ENCODE results near the gene CTTNBP2. TPM values are rescaled to one million over a fixed set of nuclear protein-coding genes. Genes with fewer than 3 reads are reported as not detected.

Gene CTTNBP2
- total and polyA plus RNA-seq, 2 of the 13 experiments (the other 11 are each of a cell fraction or from before 2014, with no cell fraction given), result not detected

DNA sequence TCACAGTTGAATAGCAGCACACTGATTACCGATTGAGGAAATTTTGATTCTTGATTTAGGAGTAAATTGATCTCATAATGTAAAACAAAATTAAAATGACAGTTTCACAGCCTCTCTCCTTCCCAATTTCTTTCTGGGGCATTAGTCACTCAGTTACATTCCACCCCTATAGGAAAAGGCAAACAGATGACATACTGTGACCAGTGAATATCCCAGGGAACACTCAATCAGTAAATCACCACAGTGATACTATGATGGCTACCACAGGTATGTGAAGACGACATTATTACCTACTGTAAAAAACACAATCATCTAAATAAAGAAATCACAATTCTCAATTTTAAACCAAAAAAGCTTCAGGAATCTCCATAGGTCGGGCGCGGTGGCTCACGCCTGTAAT, 15.5 kb downstream of the CTTNBP2 start (continued):
- TF ChIP-seq ZNF569 (CRISPR knock-in tag; IDR thresholded peaks at IDR 0.05; ENCODE audit: borderline replicate concordance) (no peak), YEATS4 (CRISPR knock-in tag; IDR thresholded peaks at IDR 0.05; ENCODE audit: borderline replicate concordance) (no peak), NONO (IDR thresholded peaks at IDR 0.05) (no peak), NONO (CRISPR knock-in tag; conservative IDR thresholded peaks at IDR 0.05) (no peak), BHLHE40 (IDR thresholded peaks at IDR 0.05; ENCODE audit: low read length) (no peak), TBL1XR1 (IDR thresholded peaks at IDR 0.05; ENCODE audit: borderline replicate concordance, low read length, partially characterized antibody) (no peak), TAF1 (CRISPR knock-in tag; IDR thresholded peaks at IDR 0.05) (no peak)
- TF ChIP-seq, protein P1, sequence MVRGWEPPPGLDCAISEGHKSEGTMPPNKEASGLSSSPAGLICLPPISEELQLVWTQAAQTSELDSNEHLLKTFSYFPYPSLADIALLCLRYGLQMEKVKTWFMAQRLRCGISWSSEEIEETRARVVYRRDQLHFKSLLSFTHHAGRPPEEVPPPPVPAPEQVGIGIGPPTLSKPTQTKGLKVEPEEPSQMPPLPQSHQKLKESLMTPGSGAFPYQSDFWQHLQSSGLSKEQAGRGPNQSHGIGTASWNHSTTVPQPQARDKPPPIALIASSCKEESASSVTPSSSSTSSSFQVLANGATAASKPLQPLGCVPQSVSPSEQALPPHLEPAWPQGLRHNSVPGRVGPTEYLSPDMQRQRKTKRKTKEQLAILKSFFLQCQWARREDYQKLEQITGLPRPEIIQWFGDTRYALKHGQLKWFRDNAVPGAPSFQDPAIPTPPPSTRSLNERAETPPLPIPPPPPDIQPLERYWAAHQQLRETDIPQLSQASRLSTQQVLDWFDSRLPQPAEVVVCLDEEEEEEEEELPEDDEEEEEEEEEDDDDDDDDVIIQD (CRISPR knock-in tag; IDR thresholded peaks at IDR 0.05; ENCODE audit: low read depth), result no peak
- TF ChIP-seq, protein P2, sequence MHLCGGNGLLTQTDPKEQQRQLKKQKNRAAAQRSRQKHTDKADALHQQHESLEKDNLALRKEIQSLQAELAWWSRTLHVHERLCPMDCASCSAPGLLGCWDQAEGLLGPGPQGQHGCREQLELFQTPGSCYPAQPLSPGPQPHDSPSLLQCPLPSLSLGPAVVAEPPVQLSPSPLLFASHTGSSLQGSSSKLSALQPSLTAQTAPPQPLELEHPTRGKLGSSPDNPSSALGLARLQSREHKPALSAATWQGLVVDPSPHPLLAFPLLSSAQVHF (CRISPR knock-in tag; IDR thresholded peaks at IDR 0.05), result no peak
- TF ChIP-seq, protein P3, sequence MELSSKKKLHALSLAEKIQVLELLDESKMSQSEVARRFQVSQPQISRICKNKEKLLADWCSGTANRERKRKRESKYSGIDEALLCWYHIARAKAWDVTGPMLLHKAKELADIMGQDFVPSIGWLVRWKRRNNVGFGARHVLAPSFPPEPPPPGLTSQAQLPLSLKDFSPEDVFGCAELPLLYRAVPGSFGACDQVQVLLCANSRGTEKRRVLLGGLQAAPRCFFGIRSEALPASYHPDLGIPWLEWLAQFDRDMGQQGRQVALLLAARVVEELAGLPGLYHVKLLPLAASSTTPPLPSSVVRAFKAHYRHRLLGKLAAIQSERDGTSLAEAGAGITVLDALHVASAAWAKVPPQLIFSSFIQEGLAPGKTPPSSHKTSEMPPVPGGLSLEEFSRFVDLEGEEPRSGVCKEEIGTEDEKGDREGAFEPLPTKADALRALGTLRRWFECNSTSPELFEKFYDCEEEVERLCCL (CRISPR knock-in tag; IDR thresholded peaks at IDR 0.05; ENCODE audit: borderline replicate concordance), result no peak

DNA sequence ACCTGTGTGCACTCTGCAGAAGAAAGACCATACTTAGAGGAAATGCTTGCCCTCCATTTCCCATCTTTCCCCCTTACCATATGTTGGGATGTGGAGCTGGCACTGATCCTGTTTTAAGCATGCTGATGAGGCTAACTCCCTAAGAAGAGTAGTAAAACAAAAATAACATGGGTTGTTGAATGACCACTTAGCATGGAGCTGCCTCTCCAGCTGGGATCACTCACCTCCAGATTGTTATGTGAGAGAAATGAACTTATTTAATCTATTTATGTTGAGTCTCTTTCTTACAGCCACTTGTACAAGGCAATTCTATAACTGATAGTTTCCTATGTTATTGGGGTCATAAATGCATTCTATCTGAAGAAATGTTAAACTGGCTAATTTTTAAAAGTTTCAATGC, 17.0 kb downstream of the CTTNBP2 start:
- Histone ChIP-seq H2AFZ (ENCODE audit: low read length) (no peak overlapping the region), H3K9me3 (ENCODE audit: low read length) (no peaks in the 10 kb centered on the region), H3K4me1 (ENCODE audit: insufficient read depth, low read length) (no peaks in the 10 kb centered on the region), H3K9ac (ENCODE audit: insufficient read depth, low read depth, low read length) (no peak overlapping the region), H3K27me3 (ENCODE audit: control insufficient read depth in 1 of 2, insufficient read depth in 2 of 2, low read length in 2 of 2) (no peaks in the 10 kb centered on the region), H3K4me2 (ENCODE audit: low read depth, low read length) (no peak overlapping the region), H3K79me2 (ENCODE audit: insufficient read depth, low read length) (no peaks in the 10 kb centered on the region), H3K27ac (ENCODE audit: extremely low read length, insufficient read depth, low read length) (no peak overlapping the region), H4K20me1 (ENCODE audit: insufficient read depth, low read length) (no peaks in the 10 kb centered on the region), H3K36me3 (replicated peaks in 1 of 2; ENCODE audit: control insufficient read depth in 1 of 2, insufficient read depth in 2 of 2, low read length in 2 of 2) (no peaks in the 10 kb centered on the region), H3K4me3 (replicated peaks in 1 of 3; ENCODE audit: insufficient read depth in 1 of 3, low read depth in 2 of 3, low read length in 3 of 3) (no peak overlapping the region)
- no peak for ATAC-seq
- intact Hi-C loops (cut with micrococcal nuclease; ENCODE audit: unreplicated experiment), result no loop called here
- no peak for DNase-seq (ENCODE audit: low spot score)
- no TSS peak for BruUV-seq (replicated peaks)
- FAIRE-seq, result no peak
- ChIA-PET POLR2A (no interaction called here), CTCF (ENCODE audit: low intra/inter-chr PET ratio, low total read pairs) (no interaction called here)
- in situ Hi-C loops (cut with HindIII; ENCODE audit: extremely low pct_ligation_motif_present, low pct_unique_long_range_greater_than_20kb), result no loop called here
- TF ChIP-seq, protein P4, sequence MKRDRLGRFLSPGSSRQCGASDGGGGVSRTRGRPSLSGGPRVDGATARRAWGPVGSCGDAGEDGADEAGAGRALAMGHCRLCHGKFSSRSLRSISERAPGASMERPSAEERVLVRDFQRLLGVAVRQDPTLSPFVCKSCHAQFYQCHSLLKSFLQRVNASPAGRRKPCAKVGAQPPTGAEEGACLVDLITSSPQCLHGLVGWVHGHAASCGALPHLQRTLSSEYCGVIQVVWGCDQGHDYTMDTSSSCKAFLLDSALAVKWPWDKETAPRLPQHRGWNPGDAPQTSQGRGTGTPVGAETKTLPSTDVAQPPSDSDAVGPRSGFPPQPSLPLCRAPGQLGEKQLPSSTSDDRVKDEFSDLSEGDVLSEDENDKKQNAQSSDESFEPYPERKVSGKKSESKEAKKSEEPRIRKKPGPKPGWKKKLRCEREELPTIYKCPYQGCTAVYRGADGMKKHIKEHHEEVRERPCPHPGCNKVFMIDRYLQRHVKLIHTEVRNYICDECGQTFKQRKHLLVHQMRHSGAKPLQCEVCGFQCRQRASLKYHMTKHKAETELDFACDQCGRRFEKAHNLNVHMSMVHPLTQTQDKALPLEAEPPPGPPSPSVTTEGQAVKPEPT (CRISPR knock-in tag; IDR thresholded peaks at IDR 0.05; ENCODE audit: low read depth), result no peak
- TF ChIP-seq, protein P5, sequence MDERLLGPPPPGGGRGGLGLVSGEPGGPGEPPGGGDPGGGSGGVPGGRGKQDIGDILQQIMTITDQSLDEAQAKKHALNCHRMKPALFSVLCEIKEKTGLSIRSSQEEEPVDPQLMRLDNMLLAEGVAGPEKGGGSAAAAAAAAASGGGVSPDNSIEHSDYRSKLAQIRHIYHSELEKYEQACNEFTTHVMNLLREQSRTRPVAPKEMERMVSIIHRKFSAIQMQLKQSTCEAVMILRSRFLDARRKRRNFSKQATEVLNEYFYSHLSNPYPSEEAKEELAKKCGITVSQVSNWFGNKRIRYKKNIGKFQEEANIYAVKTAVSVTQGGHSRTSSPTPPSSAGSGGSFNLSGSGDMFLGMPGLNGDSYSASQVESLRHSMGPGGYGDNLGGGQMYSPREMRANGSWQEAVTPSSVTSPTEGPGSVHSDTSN (CRISPR knock-in tag; IDR thresholded peaks at IDR 0.05), result no peak
- TF ChIP-seq KDM3A (CRISPR knock-in tag; IDR thresholded peaks at IDR 0.05; ENCODE audit: low read depth) (no peak), TBL1XR1 (IDR thresholded peaks at IDR 0.05; ENCODE audit: borderline replicate concordance, low read length, partially characterized antibody) (no peak), HOXA3 (CRISPR knock-in tag; IDR thresholded peaks at IDR 0.05) (no peak), ZNF235 (CRISPR knock-in tag; IDR thresholded peaks at IDR 0.05; ENCODE audit: borderline replicate concordance) (no peak), JUN (CRISPR knock-in tag; IDR thresholded peaks at IDR 0.05) (no peak)
- TF ChIP-seq, protein P6, sequence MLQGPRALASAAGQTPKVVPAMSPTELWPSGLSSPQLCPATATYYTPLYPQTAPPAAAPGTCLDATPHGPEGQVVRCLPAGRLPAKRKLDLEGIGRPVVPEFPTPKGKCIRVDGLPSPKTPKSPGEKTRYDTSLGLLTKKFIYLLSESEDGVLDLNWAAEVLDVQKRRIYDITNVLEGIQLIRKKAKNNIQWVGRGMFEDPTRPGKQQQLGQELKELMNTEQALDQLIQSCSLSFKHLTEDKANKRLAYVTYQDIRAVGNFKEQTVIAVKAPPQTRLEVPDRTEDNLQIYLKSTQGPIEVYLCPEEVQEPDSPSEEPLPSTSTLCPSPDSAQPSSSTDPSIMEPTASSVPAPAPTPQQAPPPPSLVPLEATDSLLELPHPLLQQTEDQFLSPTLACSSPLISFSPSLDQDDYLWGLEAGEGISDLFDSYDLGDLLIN (CRISPR knock-in tag; IDR thresholded peaks at IDR 0.05; ENCODE audit: borderline replicate concordance), result no peak

Data from HepG2 (cell line).